ENCODE data around the gene LRP2.

DNA sequence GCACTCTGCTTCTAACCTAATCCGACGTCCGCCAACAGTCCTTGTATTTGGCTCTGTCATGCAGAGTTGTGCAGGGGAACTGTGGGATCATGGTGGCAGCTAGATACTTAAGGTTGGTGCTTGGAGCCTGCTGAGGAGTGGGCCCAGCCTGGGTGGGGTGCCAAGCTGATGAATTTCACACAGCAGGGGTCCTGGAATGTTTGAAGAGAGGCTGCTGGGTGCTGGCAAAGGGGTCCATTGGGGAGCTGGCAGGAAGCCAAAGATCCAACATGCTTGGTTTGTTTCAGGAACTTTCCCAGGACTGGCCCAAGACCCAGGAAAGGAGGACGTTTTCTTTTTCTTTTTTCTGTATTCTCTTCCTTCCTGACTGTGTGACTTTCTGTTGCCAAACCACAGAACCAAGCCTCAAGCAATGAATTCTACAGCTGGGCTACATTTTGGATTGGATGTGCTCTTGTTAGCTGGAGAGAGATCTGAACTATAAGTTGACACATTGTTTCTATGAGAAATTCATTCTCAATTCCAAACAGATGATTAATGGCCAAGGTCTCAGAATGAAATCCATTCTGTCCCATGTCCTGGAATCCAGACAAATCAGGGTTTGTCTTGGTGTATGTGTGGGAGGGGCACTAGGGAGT lies 243.1 kb downstream of the LRP2 start:
- no peak for TF ChIP-seq STAT1 (IDR thresholded peaks at IDR 0.05; ENCODE audit: unreplicated experiment)
- TF ChIP-seq, protein P1, sequence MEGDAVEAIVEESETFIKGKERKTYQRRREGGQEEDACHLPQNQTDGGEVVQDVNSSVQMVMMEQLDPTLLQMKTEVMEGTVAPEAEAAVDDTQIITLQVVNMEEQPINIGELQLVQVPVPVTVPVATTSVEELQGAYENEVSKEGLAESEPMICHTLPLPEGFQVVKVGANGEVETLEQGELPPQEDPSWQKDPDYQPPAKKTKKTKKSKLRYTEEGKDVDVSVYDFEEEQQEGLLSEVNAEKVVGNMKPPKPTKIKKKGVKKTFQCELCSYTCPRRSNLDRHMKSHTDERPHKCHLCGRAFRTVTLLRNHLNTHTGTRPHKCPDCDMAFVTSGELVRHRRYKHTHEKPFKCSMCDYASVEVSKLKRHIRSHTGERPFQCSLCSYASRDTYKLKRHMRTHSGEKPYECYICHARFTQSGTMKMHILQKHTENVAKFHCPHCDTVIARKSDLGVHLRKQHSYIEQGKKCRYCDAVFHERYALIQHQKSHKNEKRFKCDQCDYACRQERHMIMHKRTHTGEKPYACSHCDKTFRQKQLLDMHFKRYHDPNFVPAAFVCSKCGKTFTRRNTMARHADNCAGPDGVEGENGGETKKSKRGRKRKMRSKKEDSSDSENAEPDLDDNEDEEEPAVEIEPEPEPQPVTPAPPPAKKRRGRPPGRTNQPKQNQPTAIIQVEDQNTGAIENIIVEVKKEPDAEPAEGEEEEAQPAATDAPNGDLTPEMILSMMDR (conservative IDR thresholded peaks at IDR 0.05; ENCODE audit: low read depth in 2 of 2): no peak
- TF ChIP-seq JUNB (IDR thresholded peaks at IDR 0.05; ENCODE audit: unreplicated experiment): no peak
- TF ChIP-seq EZH2 (IDR thresholded peaks at IDR 0.05; ENCODE audit: low read depth, unreplicated experiment): no peak
- no peak for TF ChIP-seq POLR2AphosphoS5 (IDR thresholded peaks at IDR 0.05; ENCODE audit: low read depth)
- TF ChIP-seq CREB1 (CRISPR knock-in tag; IDR thresholded peaks at IDR 0.05; ENCODE audit: low read depth): no peak

Data from GM23338 (cell line).